Smooth muscle cell (in vitro differentiated cells): Measurements from ENCODE around the gene HNF4A. TPM values are rescaled to one million over a fixed set of nuclear protein-coding genes. Genes with fewer than 3 reads are reported as not detected.
A peak's percentile ranks its signal among the peaks of the same experiment; 100 is the strongest.

Source experiments
- DNase-seq: peaks from one replicate; lab custom pipeline; 2025; ENCODE audit not compliant: unreplicated experiment; lab: John Stamatoyannopoulos, UW
- H2AFZ ChIP-seq: fragments of 200-600 bp; sonication (generic); 2 replicates; pipeline ENCODE4 v1.6.0; 2016; ENCODE audit warnings: antibody characterized with exemption, low read depth, mild to moderate bottlenecking
- H3F3A ChIP-seq: fragments of 200-600 bp; sonication (generic); 2 replicates; pipeline ENCODE4 v1.6.0; 2017; ENCODE audit warnings: antibody characterized with exemption, low read depth
- H3K27ac ChIP-seq: fragments of 200-600 bp; sonication (generic); 2 replicates; pipeline ENCODE4 v1.5.1; 2016; ENCODE audit warnings: low read depth, mild to moderate bottlenecking
- H3K27me3 ChIP-seq: fragments of 200-600 bp; sonication (generic); 2 replicates; pipeline ENCODE4 v1.6.1; 2016; ENCODE audit warnings: low read depth, mild to moderate bottlenecking
- H3K36me3 ChIP-seq: fragments of 200-600 bp; sonication (generic); 2 replicates; pipeline ENCODE4 v1.5.1; 2016; ENCODE audit warnings: low read depth
- H3K4me1 ChIP-seq: fragments of 200-600 bp; sonication (generic); 2 replicates; pipeline ENCODE4 v1.5.1; 2016; ENCODE audit warnings: low read depth
- H3K4me2 ChIP-seq: fragments of 200-600 bp; sonication (generic); 2 replicates; pipeline ENCODE4 v1.6.0; 2016; ENCODE audit warnings: mild to moderate bottlenecking
- H3K4me3 ChIP-seq: fragments of 200-600 bp; sonication (generic); 2 replicates; pipeline ENCODE4 v1.5.1; 2016; ENCODE audit warnings: mild to moderate bottlenecking
- H3K79me2 ChIP-seq: fragments of 200-600 bp; sonication (generic); 2 replicates; pipeline ENCODE4 v1.6.0; 2016; ENCODE audit warnings: low read depth, mild to moderate bottlenecking
- H3K9ac ChIP-seq: fragments of 200-600 bp; sonication (generic); 2 replicates; pipeline ENCODE4 v1.6.0; 2016; ENCODE audit warnings: low read depth
- H3K9me3 ChIP-seq: fragments of 200-600 bp; sonication (generic); replicated peaks from 2 replicates; pipeline ENCODE4 v1.5.1; 2016; ENCODE audit warnings: low read depth
- H4K20me1 ChIP-seq: fragments of 200-600 bp; sonication (generic); 2 replicates; pipeline ENCODE4 v1.6.0; 2016; ENCODE audit warnings: low read depth
- WGBS: methylation state at CpG from one replicate; pipeline ENCODE4 v1.1.7; 2016; ENCODE audit warnings: low lambda C conversion rate; 5-methylcytosine and 5-hydroxymethylcytosine counted together
- polyA plus RNA-seq: library from polyadenylated mRNA; unstranded; fragments of >200 nt; fragmentation: Nextera tagmentation; extraction: Ambion mirVana; gene quantifications from 2 replicates; pipeline ENCODE4 v1.2.1, GENCODE V29; 2016
- total RNA-seq: library from RNA; depleted of rRNA; stranded (reverse); fragments of >200 nt; gene quantifications from 2 replicates; pipeline ENCODE4 v1.2.3, GENCODE V29; 2014
- TF ChIP-seq, protein P1 (sequence below): fragments of 200-600 bp; sonication (generic); IDR thresholded peaks from 2 replicates; pipeline ENCODE4 v1.5.1; 2017; ENCODE audit warnings: borderline replicate concordance, mild to moderate bottlenecking, antibody characterized with exemption; ENCODE audit not compliant: insufficient read depth, poor library complexity, severe bottlenecking

The HNF4A gene
- total and polyA plus RNA-seq, 2 experiments from 2014 or later: not detected

DNA sequence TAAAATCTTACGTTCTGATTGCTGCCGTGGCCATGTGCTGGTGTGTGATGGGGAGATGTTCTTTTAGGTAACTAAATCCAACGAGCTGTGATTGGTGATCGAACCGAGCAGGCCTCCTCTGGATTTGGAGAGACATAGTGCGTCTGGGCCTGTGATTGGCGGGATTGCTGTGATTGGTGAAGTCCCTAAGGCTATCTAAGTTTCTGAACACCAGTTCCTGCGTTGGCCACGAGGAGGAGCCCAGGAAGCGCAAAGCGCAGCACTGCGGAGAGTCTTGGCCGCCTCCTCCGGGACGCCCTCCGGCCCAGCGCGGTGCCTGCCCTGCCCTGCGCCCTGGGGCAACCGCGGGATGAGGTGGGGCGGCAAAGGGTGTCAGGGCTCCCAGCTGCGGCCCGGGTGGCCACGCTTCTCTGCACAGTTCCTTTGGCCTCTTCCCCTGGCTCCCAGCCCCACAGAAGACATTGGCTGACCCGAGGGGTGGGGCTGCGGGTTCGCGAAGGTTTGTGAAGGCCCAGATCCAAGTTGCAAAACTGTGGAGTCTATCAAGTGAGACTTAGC lies 33.0 kb downstream of the HNF4A start:
- TF ChIP-seq, protein P1, sequence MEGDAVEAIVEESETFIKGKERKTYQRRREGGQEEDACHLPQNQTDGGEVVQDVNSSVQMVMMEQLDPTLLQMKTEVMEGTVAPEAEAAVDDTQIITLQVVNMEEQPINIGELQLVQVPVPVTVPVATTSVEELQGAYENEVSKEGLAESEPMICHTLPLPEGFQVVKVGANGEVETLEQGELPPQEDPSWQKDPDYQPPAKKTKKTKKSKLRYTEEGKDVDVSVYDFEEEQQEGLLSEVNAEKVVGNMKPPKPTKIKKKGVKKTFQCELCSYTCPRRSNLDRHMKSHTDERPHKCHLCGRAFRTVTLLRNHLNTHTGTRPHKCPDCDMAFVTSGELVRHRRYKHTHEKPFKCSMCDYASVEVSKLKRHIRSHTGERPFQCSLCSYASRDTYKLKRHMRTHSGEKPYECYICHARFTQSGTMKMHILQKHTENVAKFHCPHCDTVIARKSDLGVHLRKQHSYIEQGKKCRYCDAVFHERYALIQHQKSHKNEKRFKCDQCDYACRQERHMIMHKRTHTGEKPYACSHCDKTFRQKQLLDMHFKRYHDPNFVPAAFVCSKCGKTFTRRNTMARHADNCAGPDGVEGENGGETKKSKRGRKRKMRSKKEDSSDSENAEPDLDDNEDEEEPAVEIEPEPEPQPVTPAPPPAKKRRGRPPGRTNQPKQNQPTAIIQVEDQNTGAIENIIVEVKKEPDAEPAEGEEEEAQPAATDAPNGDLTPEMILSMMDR: peak; percentile 75
- Histone ChIP-seq H3K4me2 (peak overlapping the region; percentile 70), H2AFZ (no peak overlapping the region), H3K27me3 (peaks cover 2% of the 10 kb centered on the region), H4K20me1 (no peaks in the 10 kb centered on the region), H3F3A (no peaks in the 10 kb centered on the region), H3K27ac (no peak overlapping the region), H3K36me3 (no peaks in the 10 kb centered on the region), H3K4me3 (no peak overlapping the region), H3K9ac (no peak overlapping the region), H3K4me1 (no peaks in the 10 kb centered on the region), H3K79me2 (no peaks in the 10 kb centered on the region), H3K9me3 (no peaks in the 10 kb centered on the region)
- no peak for DNase-seq
- WGBS: 10% methylated on average over 29 of the region's 29 CpGs

DNA sequence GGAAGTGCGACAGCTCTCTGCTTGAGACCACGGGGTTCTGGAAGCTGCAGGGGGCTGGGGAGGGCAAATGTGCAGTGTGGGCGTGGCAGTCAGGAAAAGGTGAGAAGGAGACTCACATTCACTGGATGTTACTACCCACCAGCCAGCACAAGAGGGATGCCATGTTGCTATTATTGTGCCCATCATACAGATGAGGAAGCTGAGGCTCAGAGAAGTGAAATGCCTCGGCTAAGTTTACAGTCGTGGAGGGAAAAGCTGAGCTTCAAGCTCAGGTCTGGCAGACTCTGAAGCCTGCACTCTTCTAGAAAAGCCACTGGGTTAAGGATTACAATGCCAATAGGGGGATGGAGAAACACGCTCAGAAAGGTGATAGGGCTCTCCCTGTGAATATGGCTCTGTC lies 34.4 kb downstream of the HNF4A start:
- no peaks in the 10 kb centered on the region for H3F3A ChIP-seq
- H3K27ac ChIP-seq: no peak overlapping the region
- peaks cover 2% of the 10 kb centered on the region for H3K27me3 ChIP-seq
- no peaks in the 10 kb centered on the region for H4K20me1 ChIP-seq
- no peaks in the 10 kb centered on the region for H3K9me3 ChIP-seq
- TF ChIP-seq, protein P1: no peak
- DNase-seq: no peak
- H3K79me2 ChIP-seq: no peaks in the 10 kb centered on the region
- no peak overlapping the region for H3K9ac ChIP-seq
- no peak overlapping the region for H2AFZ ChIP-seq
- no peaks in the 10 kb centered on the region for H3K36me3 ChIP-seq
- H3K4me1 ChIP-seq: no peaks in the 10 kb centered on the region
- 85% methylated on average over 6 of the region's 6 CpGs for WGBS
- H3K4me2 ChIP-seq: no peak overlapping the region
- no peak overlapping the region for H3K4me3 ChIP-seq

- no peak for DNase-seq
- Histone ChIP-seq H3K4me3 (no peak overlapping the region), H2AFZ (no peak overlapping the region), H3K36me3 (no peaks in the 10 kb centered on the region), H3F3A (no peaks in the 10 kb centered on the region), H3K4me1 (no peaks in the 10 kb centered on the region), H3K27me3 (peaks cover 2% of the 10 kb centered on the region), H3K4me2 (no peak overlapping the region), H3K27ac (no peak overlapping the region), H3K9me3 (no peaks in the 10 kb centered on the region), H3K9ac (no peak overlapping the region), H4K20me1 (no peaks in the 10 kb centered on the region), H3K79me2 (no peaks in the 10 kb centered on the region)
- TF ChIP-seq, protein P1: no peak
- WGBS: 88% methylated on average over 5 of the region's 5 CpGs
These were observed 34.8 kb downstream of the HNF4A start for GRCh38 chr20:44390280-44390679.

- no peaks in the 10 kb centered on the region for H3F3A ChIP-seq
- no peaks in the 10 kb centered on the region for H3K9me3 ChIP-seq
- H3K79me2 ChIP-seq: no peaks in the 10 kb centered on the region
- H3K9ac ChIP-seq: no peak overlapping the region
- DNase-seq: no peak
- no peaks in the 10 kb centered on the region for H3K4me1 ChIP-seq
- WGBS: 96% methylated on average over 8 of the region's 8 CpGs
- H3K27me3 ChIP-seq: peaks cover 2% of the 10 kb centered on the region
- H4K20me1 ChIP-seq: no peaks in the 10 kb centered on the region
- no peaks in the 10 kb centered on the region for H3K36me3 ChIP-seq
- H2AFZ ChIP-seq: no peak overlapping the region
- TF ChIP-seq, protein P1: no peak
- no peak overlapping the region for H3K4me3 ChIP-seq
- no peak overlapping the region for H3K4me2 ChIP-seq
- H3K27ac ChIP-seq: no peak overlapping the region
These were observed 36.7 kb downstream of the HNF4A start for GRCh38 chr20:44392088-44392775.
